Stomach (tissue), 9 donors: Measurements from ENCODE around the gene CYFIP1. TPM values are rescaled to one million over a fixed set of nuclear protein-coding genes. Genes with fewer than 3 reads are reported as not detected.

Experiments
- DNase-seq, 2 donors: peaks; one replicate each; pipeline versions ENCODE4 v3.0.0 to v3.0.0-alpha.2; 2013 to 2019
- H3K27ac ChIP-seq, 5 donors: fragments of 200-600 bp in 4 of 5; sonication (generic) in 4 of 5; one replicate each; pipeline ENCODE4 v1.5.1; 2013 to 2019; ENCODE audit warnings: mild to moderate bottlenecking in 1 of 5, moderate library complexity in 1 of 5
- H3K27me3 ChIP-seq, 3 donors: fragments of 200-600 bp; sonication (generic); one replicate each; pipeline ENCODE4 v1.5.1; 2017 to 2019; ENCODE audit warnings: mixed run types in 1 of 3
- H3K36me3 ChIP-seq, 4 donors: fragments of 200-600 bp; sonication (generic); 1 replicate in 3 of 4; 2 replicates in 1 of 4; pipeline ENCODE4 v1.5.1; 2016 to 2019
- H3K4me1 ChIP-seq, 4 donors: fragments of 200-600 bp; sonication (generic); one replicate each; pipeline ENCODE4 v1.5.1; 2016 to 2019
- H3K4me3 ChIP-seq, 4 donors: fragments of 200-600 bp; sonication (generic) in 3 of 4; one replicate each; pipeline ENCODE4 v1.5.1; 2016 to 2019; ENCODE audit warnings: mild to moderate bottlenecking in 1 of 4
- H3K9me3 ChIP-seq, 4 donors: fragments of 200-600 bp; sonication (generic); one replicate each; pipeline ENCODE4 v1.5.1; 2016 to 2019
- CTCF ChIP-seq, 7 experiments: fragments of 450-650 bp in 4 of 7; fragments of 200-600 bp in 3 of 7; sonication (generic) in 3 of 7; IDR thresholded peaks; one replicate each; pipeline ENCODE4 v1.5.1; 2016 to 2019; ENCODE audit warnings: antibody characterized with exemption in 7 of 7, control low read depth in 2 of 7, mild to moderate bottlenecking in 1 of 7
- EP300 ChIP-seq: sonication (generic); formaldehyde crosslinking; IDR thresholded peaks from one replicate; pipeline ENCODE4 v1.6.1; 2017; ENCODE audit warnings: antibody characterized with exemption
- POLR2A ChIP-seq, 4 donors: fragments of 450-650 bp; IDR thresholded peaks; one replicate each; pipeline ENCODE4 v1.6.1; 2016; ENCODE audit warnings: antibody characterized with exemption in 4 of 4, control low read depth in 2 of 4, mild to moderate bottlenecking in 1 of 4, moderate library complexity in 1 of 4
- POLR2AphosphoS5 ChIP-seq, 3 donors: sonication (generic); formaldehyde crosslinking; IDR thresholded peaks; one replicate each; pipeline ENCODE4 v1.6.1; 2016; ENCODE audit warnings: antibody characterized with exemption in 3 of 3
- WGBS, 5 donors: extraction: QIAGEN DNeasy Blood & Tissue Kit in 3 of 5; methylation state at CpG; one replicate each; pipeline versions ENCODE4 v1.1.5 to v1.1.7; 2013 to 2018; 5-methylcytosine and 5-hydroxymethylcytosine counted together
- intact Hi-C: fragments of 100-400 bp; cut with DNase I; formaldehyde crosslinking; loops from one replicate; pipeline ENCODE4 v1.15.1; 2023; ENCODE audit warnings: low total_unique reads
- polyA plus RNA-seq, 3 donors: library from polyadenylated mRNA; stranded (reverse); fragments of 200-250 nt; gene quantifications; one replicate each; pipeline ENCODE4 v1.2.3, GENCODE V29; 2013
- total RNA-seq, 5 donors: library from RNA; depleted of rRNA; stranded (reverse); fragments of >200 nt; gene quantifications; one replicate each; pipeline versions ENCODE4 v1.1.0 to v1.2.3, GENCODE V29; 2014 to 2016
- donor health status: healthy with polysubstance abuse.
- donor health status: Bipolar disorder and iron deficiency.
- donor health status: healthy.

The CYFIP1 gene
- total and polyA plus RNA-seq, 8 donors: 21.8 to 214 (median 61.6) TPM

GRCh38 chr15:22891426-22892210 is 88.5 kb downstream of the CYFIP1 start:
- no peaks in the 10 kb centered on the region for H3K9me3 ChIP-seq
- peaks cover 27 to 86% (median 79%) of the 10 kb centered on the region in 4 donors for H3K36me3 ChIP-seq
- no peak overlapping the region for H3K27ac ChIP-seq
- whole genome bisulfite sequencing, 5 donors: 89 to 93% (median 90%) methylated on average over 33 of the region's 33 CpGs
- intact Hi-C loops: no loop called here
- H3K4me3 ChIP-seq: no peak overlapping the region
- H3K27me3 ChIP-seq: no peaks in the 10 kb centered on the region
- DNase-seq: no peak
- TF ChIP-seq CTCF (IDR thresholded peaks at IDR 0.05) (no peak), POLR2AphosphoS5 (IDR thresholded peaks at IDR 0.05) (no peak), EP300 (no peak), POLR2A (IDR thresholded peaks at IDR 0.05) (no peak)
- peaks cover 0 to 4% (median 0%) of the 10 kb centered on the region in 4 donors for H3K4me1 ChIP-seq

GRCh38 chr15:22890296-22890695 is 89.9 kb downstream of the CYFIP1 start:
- no peak for TF ChIP-seq POLR2AphosphoS5 (IDR thresholded peaks at IDR 0.05)
- no peak for TF ChIP-seq POLR2A (IDR thresholded peaks at IDR 0.05)
- TF ChIP-seq EP300: no peak
- TF ChIP-seq CTCF (IDR thresholded peaks at IDR 0.05): no peak
- no peak overlapping the region for H3K4me3 ChIP-seq
- intact Hi-C loops: no loop called here
- H3K27ac ChIP-seq: no peak overlapping the region
- no peaks in the 10 kb centered on the region for H3K4me1 ChIP-seq
- DNase-seq: no peak
- H3K36me3 ChIP-seq: peaks cover 27 to 75% (median 71%) of the 10 kb centered on the region in 4 donors
- no peaks in the 10 kb centered on the region for H3K9me3 ChIP-seq
- H3K27me3 ChIP-seq: no peaks in the 10 kb centered on the region
- WGBS, 5 donors: 93 to 100% (median 95%) methylated on average over 7 to 11 of the region's 11 CpGs

- intact Hi-C loops: no loop called here
- no peaks in the 10 kb centered on the region for H3K27me3 ChIP-seq
- 89 to 96% (median 92%) methylated on average over 12 to 14 of the region's 14 CpGs for WGBS, 5 donors
- DNase-seq: no peak
- no peaks in the 10 kb centered on the region for H3K9me3 ChIP-seq
- peaks cover 27 to 75% (median 70%) of the 10 kb centered on the region in 4 donors for H3K36me3 ChIP-seq
- no peak overlapping the region for H3K4me3 ChIP-seq
- no peak for TF ChIP-seq POLR2AphosphoS5 (IDR thresholded peaks at IDR 0.05)
- no peak for TF ChIP-seq POLR2A (IDR thresholded peaks at IDR 0.05)
- TF ChIP-seq CTCF (IDR thresholded peaks at IDR 0.05): no peak
- TF ChIP-seq EP300: no peak
- H3K27ac ChIP-seq: no peak overlapping the region
- peaks cover 0 to 6% (median 0%) of the 10 kb centered on the region in 4 donors for H3K4me1 ChIP-seq
Observed at GRCh38 chr15:22889146-22889818, 90.9 kb downstream of the CYFIP1 start.

GRCh38 chr15:22888120-22888859 is 91.9 kb downstream of the CYFIP1 start:
- 84 to 93% (median 87%) methylated on average over 7 to 9 of the region's 9 CpGs for WGBS, 5 donors

More at GRCh38 chr15:22888120-22888859, 91.9 kb downstream of the CYFIP1 start:
- Histone ChIP-seq H3K9me3 (no peaks in the 10 kb centered on the region), H3K27ac (no peak overlapping the region), H3K4me3 (no peak overlapping the region), H3K36me3 (peaks cover 21 to 67% (median 65%) of the 10 kb centered on the region in 4 donors), H3K27me3 (no peaks in the 10 kb centered on the region), H3K4me1 (peaks cover 0 to 6% (median 0%) of the 10 kb centered on the region in 4 donors)
- DNase-seq: no peak
- TF ChIP-seq EP300: no peak
- TF ChIP-seq POLR2AphosphoS5 (IDR thresholded peaks at IDR 0.05): no peak
- no peak for TF ChIP-seq CTCF (IDR thresholded peaks at IDR 0.05)
- TF ChIP-seq POLR2A (IDR thresholded peaks at IDR 0.05): no peak
- intact Hi-C loops: no loop called here
